NCI-H2196 treated with DMSO at 0.1 percent for 48 hours (cell line): ENCODE results near the gene KCNJ9.

Experiments
- DNase-seq: peaks from one replicate; lab custom pipeline; 2025; ENCODE audit not compliant: unreplicated experiment; lab: John Stamatoyannopoulos, UW

Gene KCNJ9

GRCh38 chr1:160064746-160065145, 16.6 kb upstream of the KCNJ9 start:
- DNase-seq = no peak

GRCh38 chr1:160066829-160067745, 14.3 kb upstream of the KCNJ9 start:
- no peak for DNase-seq

DNA sequence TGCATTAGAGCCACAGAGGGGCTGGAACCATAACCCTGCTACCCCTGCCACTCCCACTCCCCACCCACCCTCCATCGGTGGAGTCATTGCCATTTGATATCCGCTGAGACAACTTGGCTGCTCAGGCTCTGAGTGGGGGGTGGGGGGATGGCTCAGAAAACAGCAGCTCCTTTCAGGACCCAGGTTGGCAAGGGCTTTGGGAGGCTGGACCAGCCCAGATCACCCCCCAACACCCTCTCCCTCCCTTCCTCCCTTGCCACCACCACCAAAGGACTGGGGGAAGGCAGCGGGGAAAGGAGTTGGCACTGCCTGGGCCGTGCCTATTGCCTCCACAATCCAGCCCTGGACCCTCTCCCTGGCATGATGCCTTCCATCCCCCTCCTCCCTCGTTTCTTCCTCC, 13.1 kb upstream of the KCNJ9 start:
- DNase-seq = no peak

GRCh38 chr1:160069460-160070231, 11.7 kb upstream of the KCNJ9 start, which contains the start of gene KCNJ10:
Gene KCNJ10, minus strand, starts transcription at chr1:160070160. Its CDS starts 27,628 bp downstream, at chr1:160042532.
- no peak for DNase-seq

GRCh38 chr1:160070243-160071163, 10.8 kb upstream of the KCNJ9 start:
- peak; percentile 53 for DNase-seq

DNA sequence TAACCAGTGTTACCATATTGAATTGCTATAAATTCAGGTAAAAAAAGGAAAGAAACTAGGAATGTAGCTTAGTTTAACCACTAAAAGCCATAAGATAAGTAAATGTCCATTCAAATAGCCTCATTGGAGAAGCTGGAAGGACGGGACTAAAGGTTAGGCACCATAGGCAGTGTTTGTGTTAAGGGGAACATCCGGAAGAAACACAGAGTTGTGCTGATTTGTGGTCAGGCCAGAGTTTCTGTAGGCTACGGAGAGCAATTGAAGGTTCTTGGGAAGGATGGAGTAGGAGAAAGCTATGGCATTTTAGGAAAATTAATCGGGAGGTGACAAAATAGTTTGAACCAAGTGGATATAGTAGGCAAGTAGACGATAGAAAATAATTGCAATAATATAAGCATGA, 10.0 kb upstream of the KCNJ9 start:
- no peak for DNase-seq

DNA sequence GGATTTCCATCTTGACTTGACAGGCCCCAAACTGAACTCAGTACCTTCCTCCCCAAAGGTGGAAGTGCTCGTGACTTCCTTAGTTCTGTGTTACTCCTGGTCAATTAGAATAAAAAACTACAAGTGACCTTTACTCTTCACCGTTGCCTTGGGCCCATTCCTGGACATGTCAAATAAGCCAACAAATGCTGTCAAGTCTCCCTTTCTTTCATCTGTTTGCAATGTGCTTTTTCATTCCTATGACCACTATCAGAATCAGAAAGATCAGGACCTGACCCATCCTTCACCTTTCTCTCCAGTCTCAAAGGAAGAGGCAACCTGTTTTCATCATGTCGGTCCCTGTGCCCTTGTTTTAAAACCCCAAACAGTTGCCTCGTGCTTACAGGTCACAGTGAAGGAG, 6.5 kb upstream of the KCNJ9 start:
- no peak for DNase-seq

DNA sequence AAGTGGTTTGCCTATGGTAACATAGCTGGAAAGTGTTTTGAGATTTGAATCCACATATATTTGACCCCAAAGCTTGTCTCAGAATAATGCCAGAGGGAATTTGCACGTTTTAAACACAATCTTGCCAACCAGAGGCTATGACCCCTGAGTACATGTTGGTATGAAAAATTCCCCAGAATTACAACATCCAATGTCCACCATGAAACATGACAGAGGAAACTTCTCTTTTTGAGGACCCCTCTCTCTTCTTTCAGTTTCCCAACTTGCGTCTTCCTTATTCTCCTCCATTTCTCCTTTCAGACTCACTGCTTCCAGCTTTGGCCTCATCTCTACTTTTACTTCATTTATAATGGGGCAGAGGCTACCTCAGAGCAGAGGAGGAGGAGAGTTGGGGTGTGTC, 5.5 kb upstream of the KCNJ9 start:
- DNase-seq = no peak

DNA sequence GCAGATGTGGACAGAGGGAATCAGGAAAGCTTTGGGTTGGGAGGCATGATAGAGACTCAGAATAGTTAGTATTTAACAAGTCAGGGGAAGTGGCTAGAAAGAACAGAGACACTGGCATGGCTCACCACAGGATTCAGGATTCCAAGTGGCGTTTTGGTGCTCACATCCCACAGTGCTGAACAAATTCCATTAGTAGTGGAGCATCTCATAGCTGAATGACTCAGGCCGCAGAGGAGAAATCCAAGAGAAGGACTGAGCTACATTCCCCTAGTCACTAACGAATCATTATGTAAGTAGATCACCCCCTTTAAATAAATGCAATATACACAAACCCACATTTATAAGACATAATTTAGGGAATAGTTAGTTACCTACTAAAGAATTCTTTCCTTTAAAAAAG, 5.0 kb upstream of the KCNJ9 start:
- no peak for DNase-seq

- no peak for DNase-seq
Measured at GRCh38 chr1:160077486-160077885, 3.9 kb upstream of the KCNJ9 start.

DNA sequence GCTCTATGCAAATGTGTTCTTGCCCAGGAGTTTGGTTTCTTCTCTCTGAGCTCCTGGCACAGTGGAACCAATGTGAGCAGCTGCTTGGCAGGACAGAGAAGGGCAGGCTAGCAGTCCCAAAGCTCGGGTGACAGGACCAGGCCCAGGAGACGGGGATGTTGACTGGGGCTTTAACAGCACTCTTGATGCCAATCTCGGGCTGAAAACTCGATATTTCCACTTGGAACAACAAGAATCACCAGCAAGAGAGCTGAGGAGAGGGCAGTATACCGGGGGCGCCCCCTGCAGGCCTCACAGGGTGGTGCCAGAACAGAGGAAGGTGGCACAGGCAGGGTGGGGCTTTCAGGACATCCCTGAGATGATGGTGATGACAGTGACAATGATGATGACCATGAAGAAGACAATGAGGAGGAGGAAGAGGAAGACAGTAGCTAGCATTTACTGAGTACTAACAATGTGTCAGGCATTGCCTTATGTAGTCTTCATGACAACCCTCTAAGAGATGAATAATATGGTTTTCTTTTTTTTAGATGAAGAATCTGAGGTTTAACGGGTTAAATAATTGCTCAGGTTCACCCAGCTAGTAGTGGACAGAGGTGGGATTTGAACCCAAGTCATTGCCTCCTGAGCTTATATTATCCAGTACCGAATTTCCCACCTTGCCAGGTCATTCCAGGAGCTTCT, 2.7 kb upstream of the KCNJ9 start:
- DNase-seq = no peak

- DNase-seq = no peak
Measured at GRCh38 chr1:160079448-160079847, 1.9 kb upstream of the KCNJ9 start.

GRCh38 chr1:160080381-160081100, 797 bp upstream of the KCNJ9 start:
- DNase-seq = no peak

DNA sequence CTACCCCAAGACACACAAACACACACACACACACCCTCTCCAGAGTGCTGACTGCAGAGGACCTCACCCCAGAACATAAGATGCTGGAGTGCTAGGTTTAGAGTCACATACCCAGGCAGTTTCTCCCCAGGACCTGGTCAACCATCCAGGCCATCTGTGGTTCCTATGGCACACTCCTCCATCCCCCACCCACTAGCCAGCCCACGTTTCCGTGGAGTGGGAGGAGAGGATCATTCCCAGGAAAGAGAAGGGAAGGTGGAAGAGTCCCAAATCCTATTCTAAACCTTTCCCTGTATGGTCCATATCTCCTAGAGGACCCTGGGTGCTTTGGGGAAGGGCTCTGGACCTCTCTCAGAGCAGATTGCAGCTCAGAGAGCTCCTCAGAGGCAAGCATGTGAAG, 1.1 kb downstream of the KCNJ9 start:
- DNase-seq = no peak

DNA sequence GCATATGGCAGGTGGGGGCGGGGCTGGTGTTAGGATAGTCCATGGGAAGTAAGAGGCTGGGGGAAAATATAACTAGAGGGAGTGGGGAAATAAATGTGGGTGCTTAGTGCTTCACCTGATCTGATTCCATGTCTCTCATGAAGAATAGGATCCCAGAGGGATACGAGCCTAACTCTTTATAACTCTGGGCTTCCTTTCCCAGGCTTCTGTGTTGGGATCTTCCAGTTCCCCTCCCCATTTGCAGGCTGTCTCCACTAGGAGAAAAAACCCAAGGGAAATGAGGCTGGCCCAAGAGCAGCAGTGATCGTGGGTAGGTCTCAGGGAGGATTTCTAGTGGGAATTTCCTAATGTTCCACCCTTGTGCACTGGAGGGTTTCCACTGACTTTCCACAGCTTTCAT, 1.6 kb downstream of the KCNJ9 start:
- no peak for DNase-seq

- no peak for DNase-seq
Measured at GRCh38 chr1:160083968-160084770, 2.8 kb downstream of the KCNJ9 start.

GRCh38 chr1:160084771-160085321, 3.5 kb downstream of the KCNJ9 start:
- no peak for DNase-seq

GRCh38 chr1:160085686-160086455, 4.5 kb downstream of the KCNJ9 start:
- peak; percentile 26 for DNase-seq
